SH-SY5Y (cell line): Measurements from ENCODE around the gene PNPLA2.

Experiments used
- GATA2 ChIP-seq: IDR thresholded peaks from 2 replicates; pipeline ENCODE4 v1.6.1; 2011; ENCODE audit warnings: mild to moderate bottlenecking, low read depth, low read length
- GATA3 ChIP-seq: IDR thresholded peaks from 2 replicates; pipeline ENCODE4 v1.6.1; 2011; ENCODE audit warnings: low read depth, mild to moderate bottlenecking, low read length, moderate library complexity

GRCh38 chr11:838441-839279, 19.9 kb downstream of the PNPLA2 start:
- no peak for TF ChIP-seq GATA2
- TF ChIP-seq GATA3 = no peak
